ENCODE results near the gene ESYT2.
A peak's percentile ranks its signal among the peaks of the same experiment; 100 is the strongest.

The ESYT2 gene

DNA sequence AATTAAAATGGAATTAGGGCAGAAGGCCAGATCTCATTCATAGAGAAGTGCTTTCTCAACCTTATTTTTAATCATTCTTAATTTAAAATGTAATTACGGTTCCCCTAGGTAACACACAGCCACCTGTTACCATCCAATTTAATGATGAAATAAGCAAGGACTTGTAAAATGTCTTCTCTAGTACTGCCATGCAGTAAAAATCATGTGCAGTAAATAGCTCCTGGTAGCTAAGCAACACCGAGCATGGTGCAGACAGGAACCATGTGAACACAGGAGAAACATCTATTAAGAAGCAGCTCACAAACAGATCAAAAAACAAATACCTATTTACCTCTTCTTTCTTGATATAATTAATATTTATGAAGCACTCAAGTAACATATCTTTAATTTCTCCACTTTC lies 139.8 kb downstream of the ESYT2 start:
- H3K4me1 ChIP-seq (ENCODE audit: control insufficient read depth, insufficient read depth, low read length, unreplicated experiment) = peaks cover 18% of the 10 kb centered on the region
- H3K4me3 ChIP-seq (ENCODE audit: low read depth, low read length) = no peak overlapping the region
- H3K27ac ChIP-seq (ENCODE audit: low read depth, low read length) = no peak overlapping the region
- no peaks in the 10 kb centered on the region for H3K27me3 ChIP-seq (ENCODE audit: insufficient read depth, low read length)
- H3K36me3 ChIP-seq (ENCODE audit: insufficient read depth, low read length) = peaks cover 28% of the 10 kb centered on the region
- H2AFZ ChIP-seq (ENCODE audit: low read length, unreplicated experiment) = no peak overlapping the region
- H3K79me2 ChIP-seq (ENCODE audit: control insufficient read depth, insufficient read depth, low read length, unreplicated experiment) = peaks cover 14% of the 10 kb centered on the region

DNA sequence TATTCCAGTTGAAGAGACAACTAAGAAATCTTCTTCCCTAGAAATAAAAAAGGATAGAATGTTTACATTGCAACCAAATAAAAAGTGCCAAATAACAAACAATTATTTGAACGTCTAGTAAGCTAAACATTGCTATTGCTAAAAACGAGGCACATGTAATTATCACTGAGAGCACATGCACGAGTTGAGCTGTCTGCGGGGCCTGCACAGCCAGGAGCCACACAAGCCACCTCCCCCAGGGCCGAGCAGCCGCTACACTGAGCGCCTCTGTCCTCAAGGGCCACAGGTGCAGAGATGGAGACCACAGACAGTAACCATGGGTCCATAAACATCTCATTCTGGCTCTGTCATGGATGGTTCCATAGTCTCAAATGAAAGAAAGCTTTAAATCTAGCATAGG lies 141.9 kb downstream of the ESYT2 start:
- H3K27me3 ChIP-seq (ENCODE audit: insufficient read depth, low read length) = no peaks in the 10 kb centered on the region
- H3K36me3 ChIP-seq (ENCODE audit: insufficient read depth, low read length) = peaks cover 28% of the 10 kb centered on the region
- H3K79me2 ChIP-seq (ENCODE audit: control insufficient read depth, insufficient read depth, low read length, unreplicated experiment) = no peaks in the 10 kb centered on the region
- peaks cover 35% of the 10 kb centered on the region for H3K4me1 ChIP-seq (ENCODE audit: control insufficient read depth, insufficient read depth, low read length, unreplicated experiment)
- no peak overlapping the region for H2AFZ ChIP-seq (ENCODE audit: low read length, unreplicated experiment)
- no peak overlapping the region for H3K27ac ChIP-seq (ENCODE audit: low read depth, low read length)
- no peak overlapping the region for H3K4me3 ChIP-seq (ENCODE audit: low read depth, low read length)

DNA sequence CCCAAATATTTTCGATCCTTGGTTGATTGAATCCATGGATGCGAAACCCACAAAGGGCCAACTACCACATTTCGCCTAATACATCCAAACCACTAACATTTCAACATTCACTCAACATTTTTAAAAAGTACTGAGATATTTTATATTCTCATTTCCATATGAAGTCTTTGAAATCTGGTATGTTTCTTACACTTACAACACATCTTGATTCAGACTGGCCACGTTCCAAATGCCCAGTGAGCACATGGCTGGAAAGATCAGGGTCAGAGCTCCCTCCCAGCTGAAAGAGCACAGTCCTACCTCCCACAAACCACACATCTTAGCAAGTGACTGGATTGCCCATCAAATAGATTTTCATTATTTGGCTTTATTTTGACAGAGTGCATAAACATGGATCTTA lies 143.6 kb downstream of the ESYT2 start:
- Histone ChIP-seq H2AFZ (ENCODE audit: low read length, unreplicated experiment) (no peak overlapping the region), H3K36me3 (ENCODE audit: insufficient read depth, low read length) (peaks cover 35% of the 10 kb centered on the region)

DNA sequence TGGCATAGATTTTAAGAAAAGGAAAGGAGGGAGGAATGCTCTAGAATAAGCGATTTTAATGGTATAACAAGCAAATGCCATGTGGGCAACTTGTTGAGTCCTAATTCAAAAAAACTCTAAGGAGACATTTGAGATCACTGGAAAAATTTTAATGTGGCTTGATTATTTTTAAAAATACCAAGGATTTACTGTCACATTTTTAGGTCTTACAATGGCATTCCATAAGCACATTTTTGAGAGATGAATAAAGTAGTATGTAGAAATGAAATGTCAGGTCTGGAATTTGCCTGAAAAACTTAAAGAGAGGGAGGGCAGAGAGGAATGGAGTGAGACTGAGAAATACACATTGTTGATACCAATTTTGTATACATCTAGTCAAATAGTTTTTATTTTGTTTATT lies 145.0 kb downstream of the ESYT2 start:
- H2AFZ ChIP-seq (ENCODE audit: low read length, unreplicated experiment) = no peak overlapping the region
- no peak overlapping the region for H3K4me3 ChIP-seq (ENCODE audit: low read depth, low read length)
- no peaks in the 10 kb centered on the region for H3K27me3 ChIP-seq (ENCODE audit: insufficient read depth, low read length)
- H3K27ac ChIP-seq (ENCODE audit: low read depth, low read length) = peak overlapping the region; percentile 19
- peaks cover 41% of the 10 kb centered on the region for H3K4me1 ChIP-seq (ENCODE audit: control insufficient read depth, insufficient read depth, low read length, unreplicated experiment)
- H3K36me3 ChIP-seq (ENCODE audit: insufficient read depth, low read length) = peaks cover 40% of the 10 kb centered on the region
- H3K79me2 ChIP-seq (ENCODE audit: control insufficient read depth, insufficient read depth, low read length, unreplicated experiment) = no peaks in the 10 kb centered on the region

More for the DNA sequence above, 143.6 kb downstream of the ESYT2 start:
- Histone ChIP-seq H3K79me2 (ENCODE audit: control insufficient read depth, insufficient read depth, low read length, unreplicated experiment) (no peaks in the 10 kb centered on the region), H3K4me3 (ENCODE audit: low read depth, low read length) (no peak overlapping the region), H3K4me1 (ENCODE audit: control insufficient read depth, insufficient read depth, low read length, unreplicated experiment) (peaks cover 41% of the 10 kb centered on the region), H3K27ac (ENCODE audit: low read depth, low read length) (no peak overlapping the region), H3K27me3 (ENCODE audit: insufficient read depth, low read length) (no peaks in the 10 kb centered on the region)

DNA sequence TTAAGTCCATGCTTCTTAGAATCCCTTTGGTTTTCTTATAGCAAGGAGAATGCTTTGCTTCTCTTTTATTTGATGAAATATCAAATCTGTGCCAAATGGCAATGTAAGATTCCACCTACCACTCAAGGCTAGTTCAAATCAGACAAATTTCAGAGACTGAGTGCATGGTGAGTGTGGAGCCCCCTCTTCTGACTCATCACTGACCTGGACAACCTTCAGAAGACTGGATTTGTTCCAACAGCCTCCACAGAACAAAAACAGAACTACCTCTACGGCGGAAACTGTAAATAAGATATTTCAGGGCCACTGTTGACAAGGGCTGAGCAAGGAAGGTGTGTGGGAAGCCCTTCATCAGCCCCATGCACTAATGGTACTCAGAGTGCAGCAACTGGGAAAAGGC lies 145.8 kb downstream of the ESYT2 start:
- H3K4me1 ChIP-seq (ENCODE audit: control insufficient read depth, insufficient read depth, low read length, unreplicated experiment) = peaks cover 41% of the 10 kb centered on the region
- H3K4me3 ChIP-seq (ENCODE audit: low read depth, low read length) = no peak overlapping the region; the same call in 1 of the 2 replicates
- H3K36me3 ChIP-seq (ENCODE audit: insufficient read depth, low read length) = peaks cover 37% of the 10 kb centered on the region
- no peak overlapping the region for H2AFZ ChIP-seq (ENCODE audit: low read length, unreplicated experiment)
- H3K27ac ChIP-seq (ENCODE audit: low read depth, low read length) = peak overlapping the region; percentile 19
- no peaks in the 10 kb centered on the region for H3K79me2 ChIP-seq (ENCODE audit: control insufficient read depth, insufficient read depth, low read length, unreplicated experiment)
- H3K27me3 ChIP-seq (ENCODE audit: insufficient read depth, low read length) = no peaks in the 10 kb centered on the region

DNA sequence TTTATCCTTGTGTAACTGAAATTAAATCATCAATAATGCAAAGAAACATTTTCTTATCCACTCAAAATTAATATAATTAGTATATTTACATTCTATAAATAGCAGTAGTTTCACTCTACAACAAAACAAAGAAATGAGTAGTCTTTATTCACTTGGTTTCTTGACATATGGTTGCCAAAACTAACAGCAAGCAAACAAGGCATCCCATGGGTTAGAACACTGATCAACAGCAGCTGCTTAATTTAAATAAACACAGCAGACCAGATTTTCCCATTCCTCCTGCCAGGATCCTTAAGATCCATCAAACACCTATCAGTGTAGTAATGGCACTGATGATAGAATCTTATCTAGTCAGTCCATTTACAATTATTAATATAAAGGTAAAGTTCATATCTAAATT lies 146.9 kb downstream of the ESYT2 start:
- peaks cover 26% of the 10 kb centered on the region for H3K36me3 ChIP-seq (ENCODE audit: insufficient read depth, low read length)
- H3K79me2 ChIP-seq (ENCODE audit: control insufficient read depth, insufficient read depth, low read length, unreplicated experiment) = no peaks in the 10 kb centered on the region
- no peaks in the 10 kb centered on the region for H3K27me3 ChIP-seq (ENCODE audit: insufficient read depth, low read length)
- no peak overlapping the region for H3K27ac ChIP-seq (ENCODE audit: low read depth, low read length)
- H3K4me1 ChIP-seq (ENCODE audit: control insufficient read depth, insufficient read depth, low read length, unreplicated experiment) = peaks cover 41% of the 10 kb centered on the region
- no peak overlapping the region for H2AFZ ChIP-seq (ENCODE audit: low read length, unreplicated experiment)
- H3K4me3 ChIP-seq (ENCODE audit: low read depth, low read length) = no peak overlapping the region

Measured in ACC112 (cell line).